Endothelial cell of umbilical vein (primary cell): ENCODE measurements around the gene SMAD6. TPM values are rescaled to one million over a fixed set of nuclear protein-coding genes. Genes with fewer than 3 reads are reported as not detected.

ENCODE experiments used
- BruUV-seq: library from RNA; stranded (reverse); fragments of 400-500 nt; replicated peaks from 2 replicates; lab custom pipeline; 2021; lab: Mats Ljungman, UMichigan
- CTCF ChIA-PET: fragments of 300-600, 350-600 bp; sonication (Branson Sonifier 250); formaldehyde crosslinking; loops from one replicate; lab custom pipeline; 2021; ENCODE audit warnings: antibody characterized with exemption, inconsistent platforms; lab: Charles Lee
- POLR2A ChIA-PET: fragments of 300-600, 350-600 bp; sonication (Branson Sonifier 250); formaldehyde crosslinking; loops from one replicate; lab custom pipeline; 2021; ENCODE audit warnings: antibody characterized with exemption, inconsistent platforms; lab: Charles Lee
- DNase-seq: peaks from one replicate; pipeline ENCODE4 v3.0.0-alpha.2; 2011; ENCODE audit warnings: low read depth, low spot score
- FAIRE-seq: peaks from 2 replicates; lab custom pipeline; 2011; peaks lifted over from hg19 to GRCh38; lab: Jason Lieb, UNC
- H2AFZ ChIP-seq: 2 replicates; pipeline ENCODE4 v1.6.0; 2012; ENCODE audit warnings: low read depth, low read length, control low read depth, inconsistent platforms
- H3K27ac ChIP-seq: 2 replicates; pipeline ENCODE4 v1.5.1; 2011; ENCODE audit warnings: low read depth, mild to moderate bottlenecking, control low read depth, low read length, moderate library complexity; ENCODE audit not compliant: insufficient read depth
- H3K27me3 ChIP-seq, 2 experiments: 2 replicates each; pipeline versions ENCODE4 v1.6.0 to v1.6.1; 2011; ENCODE audit warnings: low read length in 2 of 2, mixed read lengths in 1 of 2; ENCODE audit not compliant: control insufficient read depth in 2 of 2, insufficient read depth in 2 of 2
- H3K36me3 ChIP-seq, 2 experiments: 2 replicates in 1 of 2; 3 replicates in 1 of 2; pipeline ENCODE4 v1.5.1; 2011; ENCODE audit warnings: low read length in 2 of 2, mild to moderate bottlenecking in 1 of 2, moderate library complexity in 1 of 2; ENCODE audit not compliant: control insufficient read depth in 2 of 2, insufficient read depth in 2 of 2; ENCODE audit errors: extremely low read depth in 1 of 2
- H3K4me1 ChIP-seq: 3 replicates; pipeline ENCODE4 v1.5.1; 2011; ENCODE audit warnings: mild to moderate bottlenecking, low read length; ENCODE audit not compliant: control insufficient read depth, insufficient read depth; ENCODE audit errors: extremely low read depth
- H3K4me2 ChIP-seq: 2 replicates; pipeline ENCODE4 v1.6.1; 2011; ENCODE audit warnings: low read length, control low read depth, mixed read lengths; ENCODE audit not compliant: insufficient read depth
- H3K4me3 ChIP-seq, 3 experiments: fragments of 200-600 bp in 1 of 3; sonication (generic), shearing (Covaris generic) in 1 of 3; replicated peaks in 1 of 3; 2 replicates each; pipeline ENCODE4 v1.5.1; 2011 to 2016; ENCODE audit warnings: control low read depth in 3 of 3, low read length in 3 of 3, mild to moderate bottlenecking in 2 of 3, inconsistent platforms in 1 of 3, low read depth in 1 of 3, moderate library complexity in 1 of 3; ENCODE audit not compliant: insufficient read depth in 1 of 3
- H3K79me2 ChIP-seq: 2 replicates; pipeline ENCODE4 v1.6.0; 2012; ENCODE audit warnings: low read length, inconsistent platforms; ENCODE audit not compliant: control insufficient read depth, insufficient read depth
- H3K9ac ChIP-seq: replicated peaks from 2 replicates; pipeline ENCODE3; 2011; ENCODE audit warnings: low read length, control low read depth; ENCODE audit not compliant: insufficient read depth; ENCODE audit errors: extremely low read depth
- H3K9me1 ChIP-seq: replicated peaks from 3 replicates; pipeline ENCODE4 v1.6.0; 2011; ENCODE audit warnings: mild to moderate bottlenecking, low read length; ENCODE audit not compliant: control insufficient read depth, insufficient read depth; ENCODE audit errors: extremely low read depth
- H3K9me3 ChIP-seq: replicated peaks from 2 replicates; pipeline ENCODE4 v1.5.1; 2012; ENCODE audit warnings: low read length, inconsistent platforms; ENCODE audit not compliant: control insufficient read depth, insufficient read depth
- H4K20me1 ChIP-seq: replicated peaks from 2 replicates; pipeline ENCODE3; 2011; ENCODE audit warnings: mild to moderate bottlenecking, low read length; ENCODE audit not compliant: control insufficient read depth, insufficient read depth; ENCODE audit errors: extremely low read depth
- EZH2 ChIP-seq: IDR thresholded peaks from 2 replicates; pipeline ENCODE4 v1.6.1; 2012; ENCODE audit warnings: borderline replicate concordance, low read depth, mild to moderate bottlenecking, moderate library complexity, low read length, inconsistent platforms; ENCODE audit not compliant: severe bottlenecking
- FOS ChIP-seq: IDR thresholded peaks from 2 replicates; pipeline ENCODE4 v1.6.1; 2011; ENCODE audit warnings: mild to moderate bottlenecking, low read length, moderate library complexity, borderline replicate concordance; ENCODE audit not compliant: insufficient read depth
- GATA2 ChIP-seq: IDR thresholded peaks from 2 replicates; pipeline ENCODE4 v1.7.0; 2011; ENCODE audit warnings: low read depth, mild to moderate bottlenecking, moderate library complexity, mixed read lengths, low read length; ENCODE audit not compliant: insufficient read length, insufficient read depth
- JUN ChIP-seq: IDR thresholded peaks from 2 replicates; pipeline ENCODE4 v1.6.1; 2011; ENCODE audit warnings: borderline replicate concordance, low read depth; ENCODE audit not compliant: insufficient read length, insufficient read depth
- MYC ChIP-seq: IDR thresholded peaks from one replicate; pipeline ENCODE4 v1.6.1; 2011; ENCODE audit warnings: mild to moderate bottlenecking, low read depth, low read length
- POLR2A ChIP-seq: IDR thresholded peaks from 2 replicates; pipeline ENCODE4 v1.6.1; 2012; ENCODE audit warnings: low read depth, mild to moderate bottlenecking, control low read depth, low read length
- POLR2AphosphoS5 ChIP-seq: IDR thresholded peaks from 2 replicates; pipeline ENCODE4 v1.6.1; 2012; ENCODE audit warnings: low read depth, mild to moderate bottlenecking, control low read depth, low read length, moderate library complexity; ENCODE audit not compliant: insufficient read depth
- dilution Hi-C: fragments of 300-500 bp; cut with MboI; formaldehyde crosslinking; loops from one replicate; pipeline ENCODE4 v1.15.0; 2019; ENCODE audit warnings: low sequenced_read_pairs; ENCODE audit not compliant: extremely low pct_ligation_motif_present
- intact Hi-C: fragments of 100-400 bp; cut with micrococcal nuclease; formaldehyde crosslinking; loops from one replicate; pipeline ENCODE4 v1.10.0; 2022
- polyA plus RNA-seq, 4 experiments: library from polyadenylated mRNA; depleted of rRNA in 3 of 4; stranded (reverse) in 3 of 4; unstranded in 1 of 4; fragments of >200 nt; gene quantifications; 2 replicates each; pipeline versions ENCODE4 v1.2.1 to v1.2.3, GENCODE V29; 2011 to 2012; ENCODE audit warnings: missing spikeins in 1 of 4
- total RNA-seq: library from RNA; stranded (reverse); gene quantifications from 2 replicates; pipeline ENCODE4 v1.2.3, GENCODE V29; 2021
- TF ChIP-seq, protein P1 (sequence below), 2 donors: IDR thresholded peaks; 1 replicate in 1 of 2; 2 replicates in 1 of 2; pipeline ENCODE4 v1.5.1; 2011; ENCODE audit warnings: low read length in 2 of 2, mild to moderate bottlenecking in 2 of 2, moderate library complexity in 2 of 2, control low read depth in 1 of 2, inconsistent platforms in 1 of 2, low read depth in 1 of 2; ENCODE audit not compliant: insufficient read depth in 1 of 2; ENCODE audit errors: extremely low read depth in 1 of 2
- TF ChIP-seq, protein P2 (sequence below): IDR thresholded peaks from 2 replicates; pipeline ENCODE4 v1.6.1; 2011; ENCODE audit not compliant: insufficient read depth, insufficient read length

The SMAD6 gene
- total and polyA plus RNA-seq, 2 donors (not counting 3 experiments of a cell fraction or from before 2014, with no cell fraction given) = 7.3 to 12.5 TPM

DNA sequence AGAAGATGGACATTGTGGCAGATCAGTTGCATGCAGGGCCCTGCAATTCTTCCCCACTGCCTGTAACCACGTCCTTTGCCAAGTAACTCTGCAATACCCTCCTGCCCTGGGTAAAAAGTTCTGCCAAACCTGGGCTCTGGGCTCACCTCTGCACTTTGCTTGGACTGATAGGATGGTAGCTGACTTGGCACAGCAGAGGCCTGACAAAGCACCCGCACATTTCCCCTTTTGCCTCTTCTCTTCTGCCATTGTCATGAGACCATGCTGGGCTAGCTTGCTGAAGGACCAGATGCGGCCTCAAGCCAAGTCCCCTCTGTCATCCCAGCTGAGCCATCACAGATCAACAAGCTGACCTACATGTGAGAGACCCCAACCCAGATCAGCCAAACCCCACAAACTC is 122.4 kb downstream of the SMAD6 start:
- intact Hi-C loops = no loop called here
- CTCF ChIA-PET = interaction anchor here (1.4 kb wide), 1 partner anchor 37 kb away, joined by 4 read pairs; no protein-coding TSS in a partner anchor

More for the DNA sequence above, 122.4 kb downstream of the SMAD6 start:
- no peak overlapping the region for H2AFZ ChIP-seq
- H4K20me1 ChIP-seq = no peaks in the 10 kb centered on the region
- dilution Hi-C loops = no loop called here
- no TSS peak for BruUV-seq
- POLR2A ChIA-PET = no interaction called here
- H3K4me1 ChIP-seq = no peaks in the 10 kb centered on the region
- H3K27ac ChIP-seq = no peak overlapping the region
- H3K27me3 ChIP-seq = no peaks in the 10 kb centered on the region
- FAIRE-seq (no peak), DNase-seq (no peak)
- no peaks in the 10 kb centered on the region for H3K79me2 ChIP-seq
- H3K9me3 ChIP-seq = no peaks in the 10 kb centered on the region
- TF ChIP-seq POLR2AphosphoS5 (no peak), GATA2 (no peak), FOS (no peak), EZH2 (no peak), POLR2A (no peak), JUN (no peak), MYC (no peak)
- TF ChIP-seq, protein P1, sequence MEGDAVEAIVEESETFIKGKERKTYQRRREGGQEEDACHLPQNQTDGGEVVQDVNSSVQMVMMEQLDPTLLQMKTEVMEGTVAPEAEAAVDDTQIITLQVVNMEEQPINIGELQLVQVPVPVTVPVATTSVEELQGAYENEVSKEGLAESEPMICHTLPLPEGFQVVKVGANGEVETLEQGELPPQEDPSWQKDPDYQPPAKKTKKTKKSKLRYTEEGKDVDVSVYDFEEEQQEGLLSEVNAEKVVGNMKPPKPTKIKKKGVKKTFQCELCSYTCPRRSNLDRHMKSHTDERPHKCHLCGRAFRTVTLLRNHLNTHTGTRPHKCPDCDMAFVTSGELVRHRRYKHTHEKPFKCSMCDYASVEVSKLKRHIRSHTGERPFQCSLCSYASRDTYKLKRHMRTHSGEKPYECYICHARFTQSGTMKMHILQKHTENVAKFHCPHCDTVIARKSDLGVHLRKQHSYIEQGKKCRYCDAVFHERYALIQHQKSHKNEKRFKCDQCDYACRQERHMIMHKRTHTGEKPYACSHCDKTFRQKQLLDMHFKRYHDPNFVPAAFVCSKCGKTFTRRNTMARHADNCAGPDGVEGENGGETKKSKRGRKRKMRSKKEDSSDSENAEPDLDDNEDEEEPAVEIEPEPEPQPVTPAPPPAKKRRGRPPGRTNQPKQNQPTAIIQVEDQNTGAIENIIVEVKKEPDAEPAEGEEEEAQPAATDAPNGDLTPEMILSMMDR (IDR thresholded peaks at IDR 0.05; ENCODE audit: extremely low read depth in 1 of 2, insufficient read depth in 1 of 2, low read depth in 1 of 2, low read length in 2 of 2) = no peak
- TF ChIP-seq, protein P2, sequence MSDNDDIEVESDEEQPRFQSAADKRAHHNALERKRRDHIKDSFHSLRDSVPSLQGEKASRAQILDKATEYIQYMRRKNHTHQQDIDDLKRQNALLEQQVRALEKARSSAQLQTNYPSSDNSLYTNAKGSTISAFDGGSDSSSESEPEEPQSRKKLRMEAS = no peak
- no peak overlapping the region for H3K9ac ChIP-seq
- no peak overlapping the region for H3K4me2 ChIP-seq
- no peak overlapping the region for H3K4me3 ChIP-seq
- H3K36me3 ChIP-seq = no peaks in the 10 kb centered on the region
- H3K9me1 ChIP-seq = no peaks in the 10 kb centered on the region
